Activated CD8-positive, alpha-beta T cell treated with anti-CD3 and anti-CD28 coated beads for 36 hours (primary cell): ENCODE measurements around the gene FGF11. TPM values are rescaled to one million over a fixed set of nuclear protein-coding genes. Genes with fewer than 3 reads are reported as not detected.
A peak's percentile ranks its signal among the peaks of the same experiment; 100 is the strongest.

Experiments used
- ATAC-seq: fragments of 200-7000 bp; cut with Tn5 transposase; one replicate; pipeline ENCODE4 v1.10.0; 2021; ENCODE audit warnings: mild to moderate bottlenecking, moderate library complexity
- CTCF ChIA-PET: fragments of 350-600 bp; sonication (Branson Sonifier 250); formaldehyde crosslinking; loops from one replicate; lab custom pipeline; 2021; ENCODE audit warnings: antibody characterized with exemption; lab: Charles Lee
- POLR2A ChIA-PET: fragments of 350-600 bp; sonication (Branson Sonifier 250); formaldehyde crosslinking; loops from one replicate; lab custom pipeline; 2021; ENCODE audit warnings: antibody characterized with exemption; lab: Charles Lee
- DNase-seq: peaks from one replicate; pipeline ENCODE4 v3.0.0-alpha.2; 2020
- H3K27ac Mint-ChIP-seq: one replicate; pipeline ENCODE4 v1.8.0; 2021; ENCODE audit warnings: mild to moderate bottlenecking, mixed read lengths
- H3K27me3 Mint-ChIP-seq: one replicate; pipeline ENCODE4 v1.8.0; 2021; ENCODE audit warnings: mixed read lengths
- H3K36me3 Mint-ChIP-seq: one replicate; pipeline ENCODE4 v1.8.0; 2021; ENCODE audit warnings: low read depth, mixed read lengths
- H3K4me1 Mint-ChIP-seq: one replicate; pipeline ENCODE4 v1.8.0; 2021; ENCODE audit warnings: low read depth, mixed read lengths
- H3K4me3 Mint-ChIP-seq: one replicate; pipeline ENCODE4 v1.8.0; 2021; ENCODE audit warnings: mild to moderate bottlenecking, moderate library complexity, mixed read lengths
- H3K9me3 Mint-ChIP-seq: one replicate; pipeline ENCODE4 v1.8.0; 2021; ENCODE audit warnings: mixed read lengths
- intact Hi-C: fragments of 100-400 bp; cut with micrococcal nuclease; formaldehyde crosslinking; loops from one replicate; pipeline ENCODE4 v1.10.0; 2022
- total RNA-seq, 2 experiments: library from RNA; stranded (reverse); gene quantifications; one replicate each; pipeline ENCODE4 v1.2.3, GENCODE V29; 2021
- TF ChIP-seq, protein P1 (sequence below): fragments of 200-600 bp; IDR thresholded peaks from one replicate; pipeline ENCODE4 v1.8.0; 2022; ENCODE audit warnings: antibody characterized with exemption, mild to moderate bottlenecking

The FGF11 gene
- total RNA-seq, 2 experiments from 2014 or later: 16.5 to 16.6 TPM

DNA sequence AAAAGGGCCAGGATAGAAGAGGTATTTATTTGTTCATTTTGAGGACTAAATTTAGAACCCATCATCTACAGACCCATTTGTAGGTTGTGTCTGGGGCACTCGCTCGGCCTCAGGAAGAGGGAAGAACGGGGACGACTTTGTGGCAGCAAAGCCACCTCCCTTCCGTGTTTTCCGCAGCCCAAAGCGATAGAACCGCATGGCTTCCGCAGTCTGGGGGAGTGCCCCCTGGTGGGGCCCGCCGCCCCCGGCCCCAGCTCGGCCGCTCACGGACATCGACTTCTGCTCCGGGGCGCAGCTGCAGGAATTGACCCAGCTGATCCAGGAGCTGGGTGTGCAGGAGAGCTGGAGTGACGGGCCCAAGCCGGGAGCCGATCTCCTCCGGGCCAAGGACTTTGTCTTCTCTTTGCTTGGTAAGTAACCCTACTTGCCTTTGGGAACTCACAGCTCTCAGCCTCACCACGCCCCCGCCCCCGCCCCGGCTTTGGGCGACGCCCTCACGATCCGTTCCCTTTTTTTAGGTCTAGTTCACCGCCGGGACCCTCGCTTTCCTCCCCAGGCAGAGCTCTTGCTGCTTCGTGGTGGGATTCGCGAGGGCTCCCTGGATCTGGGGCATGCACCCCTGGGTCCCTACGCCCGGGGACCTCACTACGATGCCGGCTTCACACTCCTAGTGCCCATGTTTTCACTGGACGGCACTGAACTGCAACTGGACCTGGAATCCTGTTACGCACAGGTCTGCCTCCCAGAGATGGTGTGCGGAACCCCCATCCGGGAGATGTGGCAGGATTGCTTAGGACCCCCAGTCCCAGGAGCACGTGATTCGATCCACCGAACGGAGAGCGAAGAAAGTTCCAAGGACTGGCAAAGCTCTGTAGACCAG is 3.4 kb upstream of the FGF11 start:
- Mint-ChIP-seq H3K4me3 (peak overlapping the region; percentile 94), H3K4me1 (peaks cover 30% of the 10 kb centered on the region), H3K27ac (peak overlapping the region; percentile 97), H3K9me3 (no peaks in the 10 kb centered on the region), H3K27me3 (peaks cover 19% of the 10 kb centered on the region), H3K36me3 (peaks cover 21% of the 10 kb centered on the region)
- POLR2A ChIA-PET: interaction anchor here (0.6 to 8.8 kb wide), 31 partner anchors 9 to 407 kb away, joined by 3 to 83 read pairs (median 4); partner anchors contain the start of genes CHRNB1, MPDU1, POLR2A and SENP3
- DNase-seq (peak; percentile 78), ATAC-seq (peak; percentile 18)
- CTCF ChIA-PET: interaction anchor here (0.6 to 4.4 kb wide), 34 partner anchors 10 to 459 kb away, joined by 3 to 68 read pairs (median 4); partner anchors contain the start of genes CHRNB1, MPDU1, NEURL4 and POLR2A
- TF ChIP-seq, protein P1, sequence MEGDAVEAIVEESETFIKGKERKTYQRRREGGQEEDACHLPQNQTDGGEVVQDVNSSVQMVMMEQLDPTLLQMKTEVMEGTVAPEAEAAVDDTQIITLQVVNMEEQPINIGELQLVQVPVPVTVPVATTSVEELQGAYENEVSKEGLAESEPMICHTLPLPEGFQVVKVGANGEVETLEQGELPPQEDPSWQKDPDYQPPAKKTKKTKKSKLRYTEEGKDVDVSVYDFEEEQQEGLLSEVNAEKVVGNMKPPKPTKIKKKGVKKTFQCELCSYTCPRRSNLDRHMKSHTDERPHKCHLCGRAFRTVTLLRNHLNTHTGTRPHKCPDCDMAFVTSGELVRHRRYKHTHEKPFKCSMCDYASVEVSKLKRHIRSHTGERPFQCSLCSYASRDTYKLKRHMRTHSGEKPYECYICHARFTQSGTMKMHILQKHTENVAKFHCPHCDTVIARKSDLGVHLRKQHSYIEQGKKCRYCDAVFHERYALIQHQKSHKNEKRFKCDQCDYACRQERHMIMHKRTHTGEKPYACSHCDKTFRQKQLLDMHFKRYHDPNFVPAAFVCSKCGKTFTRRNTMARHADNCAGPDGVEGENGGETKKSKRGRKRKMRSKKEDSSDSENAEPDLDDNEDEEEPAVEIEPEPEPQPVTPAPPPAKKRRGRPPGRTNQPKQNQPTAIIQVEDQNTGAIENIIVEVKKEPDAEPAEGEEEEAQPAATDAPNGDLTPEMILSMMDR: peak; percentile 44
- intact Hi-C loops: loop anchor here (1.0 to 5.0 kb wide), 4 partner anchors 32 to 126 kb away; partner anchors contain the start of genes KCTD11, POLR2A, SENP3 and SLC35G6

- H3K4me1 Mint-ChIP-seq: peaks cover 31% of the 10 kb centered on the region
- POLR2A ChIA-PET: interaction anchor here (0.6 to 8.8 kb wide), 33 partner anchors 8 to 406 kb away, joined by 3 to 83 read pairs (median 4); partner anchors contain the start of genes CHRNB1, MPDU1, POLR2A and SENP3
- TF ChIP-seq, protein P1: peak; percentile 85
- peaks cover 21% of the 10 kb centered on the region for H3K36me3 Mint-ChIP-seq
- H3K9me3 Mint-ChIP-seq: no peaks in the 10 kb centered on the region
- intact Hi-C loops: loop anchor here (5.0 kb wide), 3 partner anchors 46 to 126 kb away; partner anchors contain the start of genes KCTD11, POLR2A, SENP3 and SLC35G6
- H3K27ac Mint-ChIP-seq: peak overlapping the region; percentile 97
- DNase-seq (peak; percentile 86), ATAC-seq (peak; percentile 63)
- peaks cover 25% of the 10 kb centered on the region for H3K27me3 Mint-ChIP-seq
- CTCF ChIA-PET: interaction anchor here (0.6 to 4.4 kb wide), 46 partner anchors 9 to 250 kb away, joined by 3 to 68 read pairs (median 4); partner anchors contain the start of genes CHRNB1, MPDU1, NEURL4 and POLR2A
- peak overlapping the region; percentile 94 for H3K4me3 Mint-ChIP-seq
These were observed 2.5 kb upstream of the FGF11 start for GRCh38 chr17:7436556-7437368.

DNA sequence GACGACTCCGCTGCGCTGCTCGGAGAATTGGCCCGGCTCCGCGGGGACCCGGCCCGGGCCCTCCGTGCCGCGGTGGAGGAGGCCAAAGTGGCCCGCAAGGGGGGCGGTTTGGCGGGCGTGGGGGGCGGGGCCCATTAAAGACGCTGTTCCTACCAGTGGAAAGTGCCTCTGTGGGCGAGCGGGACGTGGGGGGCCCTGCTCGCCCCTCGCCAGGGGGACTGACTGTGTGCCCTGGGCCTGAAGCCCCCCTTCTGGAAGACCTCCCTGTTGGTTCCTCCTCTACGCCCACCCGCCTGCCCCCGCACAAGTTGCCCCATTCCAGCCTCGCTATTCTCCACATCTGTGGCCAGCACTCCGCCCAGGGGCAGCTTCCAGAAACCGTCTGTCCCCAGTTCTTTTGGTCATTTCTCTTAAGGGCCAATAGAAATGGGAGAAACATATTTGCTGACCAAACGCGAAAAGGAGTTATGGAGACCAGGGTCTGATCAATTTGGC is 1.9 kb upstream of the FGF11 start:
- Mint-ChIP-seq H3K4me1 (peaks cover 31% of the 10 kb centered on the region), H3K27ac (no peak overlapping the region), H3K9me3 (no peaks in the 10 kb centered on the region), H3K4me3 (peak overlapping the region; percentile 94), H3K36me3 (peaks cover 21% of the 10 kb centered on the region), H3K27me3 (peaks cover 29% of the 10 kb centered on the region)
- TF ChIP-seq, protein P1: no peak
- ChIA-PET POLR2A (interaction anchor here (0.6 to 8.8 kb wide), 21 partner anchors 8 to 396 kb away, joined by 3 to 83 read pairs (median 5); partner anchors contain the start of genes CHRNB1, MPDU1, POLR2A and SENP3), CTCF (interaction anchor here (0.6 to 4.4 kb wide), 33 partner anchors 8 to 152 kb away, joined by 3 to 68 read pairs (median 5); partner anchors contain the start of genes CHRNB1, MPDU1, NEURL4 and POLR2A)
- intact Hi-C loops: loop anchor here (5.0 kb wide), 3 partner anchors 45 to 125 kb away; partner anchors contain the start of genes KCTD11, POLR2A, SENP3 and SLC35G6
- ATAC-seq: no peak
- DNase-seq: peak; percentile 16

GRCh38 chr17:7437950-7438614 is 1.2 kb upstream of the FGF11 start:
- TF ChIP-seq, protein P1: no peak
- intact Hi-C loops: loop anchor here (5.0 kb wide), 3 partner anchors 44 to 124 kb away; partner anchors contain the start of genes KCTD11, POLR2A, SENP3 and SLC35G6
- peak overlapping the region; percentile 7 for H3K27ac Mint-ChIP-seq
- DNase-seq (peak; percentile 72), ATAC-seq (no peak)
- H3K4me3 Mint-ChIP-seq: peak overlapping the region; percentile 94
- peaks cover 35% of the 10 kb centered on the region for H3K27me3 Mint-ChIP-seq
- peaks cover 21% of the 10 kb centered on the region for H3K36me3 Mint-ChIP-seq
- H3K9me3 Mint-ChIP-seq: no peaks in the 10 kb centered on the region
- POLR2A ChIA-PET: interaction anchor here (0.5 to 8.8 kb wide), 6 partner anchors 16 to 249 kb away, joined by 3 to 83 read pairs (median 29); partner anchors contain the start of genes POLR2A, SLC35G6, TP53 and ZBTB4
- peaks cover 31% of the 10 kb centered on the region for H3K4me1 Mint-ChIP-seq
- CTCF ChIA-PET: interaction anchor here (0.7 to 4.4 kb wide), 6 partner anchors 17 to 123 kb away, joined by 3 to 68 read pairs (median 26); partner anchors contain the start of genes PLSCR3, SLC35G6, TMEM95 and ZBTB4
